COLO668 (cell line): ENCODE results near the gene MINPP1.
"Not testable (repeated sequence)": the region's sequence is repeated elsewhere in the genome, so short reads cannot be mapped to it uniquely, and the experiment has no call there.

Experiments
- DNase-seq: peaks from one replicate; lab custom pipeline; 2025; ENCODE audit not compliant: unreplicated experiment; lab: John Stamatoyannopoulos, UW

Gene MINPP1, protein sequence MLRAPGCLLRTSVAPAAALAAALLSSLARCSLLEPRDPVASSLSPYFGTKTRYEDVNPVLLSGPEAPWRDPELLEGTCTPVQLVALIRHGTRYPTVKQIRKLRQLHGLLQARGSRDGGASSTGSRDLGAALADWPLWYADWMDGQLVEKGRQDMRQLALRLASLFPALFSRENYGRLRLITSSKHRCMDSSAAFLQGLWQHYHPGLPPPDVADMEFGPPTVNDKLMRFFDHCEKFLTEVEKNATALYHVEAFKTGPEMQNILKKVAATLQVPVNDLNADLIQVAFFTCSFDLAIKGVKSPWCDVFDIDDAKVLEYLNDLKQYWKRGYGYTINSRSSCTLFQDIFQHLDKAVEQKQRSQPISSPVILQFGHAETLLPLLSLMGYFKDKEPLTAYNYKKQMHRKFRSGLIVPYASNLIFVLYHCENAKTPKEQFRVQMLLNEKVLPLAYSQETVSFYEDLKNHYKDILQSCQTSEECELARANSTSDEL

DNA sequence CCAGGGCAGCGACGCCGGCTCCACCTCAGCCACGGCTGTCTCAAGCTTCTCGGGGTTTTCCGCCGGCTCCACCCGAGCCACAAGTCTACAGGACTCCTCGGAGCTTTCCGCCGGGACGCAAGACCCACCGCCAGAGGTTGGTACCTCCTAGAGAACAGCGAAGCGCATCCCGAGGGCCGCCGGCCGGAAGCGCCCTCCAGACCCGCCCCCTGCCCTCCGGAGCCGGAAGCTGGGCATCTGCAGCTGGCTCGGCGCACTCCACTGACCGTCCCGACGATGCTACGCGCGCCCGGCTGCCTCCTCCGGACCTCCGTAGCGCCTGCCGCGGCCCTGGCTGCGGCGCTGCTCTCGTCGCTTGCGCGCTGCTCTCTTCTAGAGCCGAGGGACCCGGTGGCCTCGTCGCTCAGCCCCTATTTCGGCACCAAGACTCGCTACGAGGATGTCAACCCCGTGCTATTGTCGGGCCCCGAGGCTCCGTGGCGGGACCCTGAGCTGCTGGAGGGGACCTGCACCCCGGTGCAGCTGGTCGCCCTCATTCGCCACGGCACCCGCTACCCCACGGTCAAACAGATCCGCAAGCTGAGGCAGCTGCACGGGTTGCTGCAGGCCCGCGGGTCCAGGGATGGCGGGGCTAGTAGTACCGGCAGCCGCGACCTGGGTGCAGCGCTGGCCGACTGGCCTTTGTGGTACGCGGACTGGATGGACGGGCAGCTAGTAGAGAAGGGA, at the start of gene MINPP1:
Gene MINPP1, plus strand, starts transcription at position 254 of the 726 bp plus-strand sequence. Its CDS starts 23 bp downstream, at position 277.
- peak; percentile 84 for DNase-seq

DNA sequence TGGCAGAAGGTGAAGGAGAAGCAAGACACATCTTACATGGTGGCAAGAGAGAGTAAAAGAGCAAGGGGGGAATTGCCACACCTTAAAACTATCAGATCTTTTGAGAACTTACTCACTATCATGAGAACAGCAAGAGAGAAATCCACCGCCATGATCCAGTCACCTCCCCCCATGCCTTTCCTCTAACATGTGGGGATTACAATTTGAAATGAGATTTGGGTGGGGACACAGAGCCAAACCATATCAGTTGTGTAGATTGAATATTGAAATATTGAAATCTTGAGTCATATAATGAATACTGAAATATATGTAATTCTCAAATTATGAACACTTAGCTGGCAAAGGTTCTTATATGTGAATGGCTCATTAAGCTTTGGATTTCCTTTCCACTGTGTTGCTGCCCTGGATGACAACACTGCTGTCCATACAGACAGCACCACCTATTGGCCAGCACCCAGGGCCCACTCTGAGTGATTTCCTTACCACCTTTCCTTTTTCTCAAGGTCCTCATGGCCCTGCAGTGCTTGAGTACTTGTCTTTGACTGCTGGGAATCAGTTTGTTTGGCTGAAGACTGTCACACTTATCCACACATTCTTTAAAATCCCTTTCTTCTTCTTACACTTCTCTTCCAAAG, 48.0 kb upstream of the MINPP1 start:
- DNase-seq = not testable (repeated sequence)

DNA sequence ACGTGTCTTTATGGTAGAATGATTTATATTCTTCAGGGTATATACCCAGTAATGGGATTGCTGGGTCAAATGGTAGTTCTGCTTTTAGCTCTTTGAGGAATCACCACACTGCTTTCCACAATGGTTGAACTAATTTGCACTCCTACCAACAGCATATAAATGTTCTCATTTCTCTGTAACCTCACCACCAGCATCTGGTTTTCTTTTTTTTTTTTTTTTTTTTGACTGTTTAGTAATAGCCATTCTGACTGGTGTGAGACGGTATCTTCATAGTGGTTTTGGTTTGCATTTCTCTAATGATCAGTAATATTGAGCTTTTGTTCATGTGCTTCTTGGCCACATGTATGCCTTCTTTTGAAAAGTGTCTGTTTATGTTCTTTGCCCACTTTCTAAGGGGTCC, 42.9 kb upstream of the MINPP1 start:
- not testable (repeated sequence) for DNase-seq

DNA sequence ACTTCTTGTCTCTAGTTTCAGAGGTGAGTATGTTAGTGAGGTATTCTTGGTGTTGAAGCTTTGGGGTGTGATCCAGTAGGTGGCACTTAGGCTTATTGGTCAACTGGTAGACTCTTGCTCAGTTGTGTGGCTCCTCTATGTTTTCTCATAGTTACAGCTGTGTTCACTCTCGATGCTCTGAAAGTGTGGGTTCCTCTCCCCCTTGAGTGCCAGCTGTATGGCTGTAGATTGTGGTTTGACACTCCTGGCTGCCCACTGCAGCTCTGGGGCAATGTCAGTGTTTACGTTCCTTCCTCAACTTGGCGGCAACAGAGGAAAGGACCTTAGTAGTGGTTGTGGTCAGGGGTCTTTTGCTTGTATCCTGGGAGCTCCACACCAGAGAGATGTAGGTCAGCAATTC, 37.8 kb upstream of the MINPP1 start:
- not testable (repeated sequence) for DNase-seq

DNA sequence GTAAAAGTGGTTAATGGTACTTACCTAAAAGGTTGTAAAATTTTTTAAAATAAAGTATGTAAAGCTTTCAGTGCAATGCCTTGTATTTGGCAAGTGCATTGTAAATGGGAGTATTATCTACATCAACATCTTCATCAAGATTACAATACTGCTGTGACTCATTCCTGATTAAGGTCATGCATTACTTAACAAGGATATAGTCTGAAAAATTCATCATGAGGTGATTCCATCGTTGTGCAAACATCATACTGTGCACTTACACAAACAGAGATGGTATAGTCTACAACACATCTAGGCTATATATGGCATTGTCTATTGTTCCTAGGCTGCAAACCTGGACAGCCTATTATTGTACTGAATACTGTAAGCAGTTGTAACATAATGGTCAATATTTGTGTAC, 16.0 kb upstream of the MINPP1 start:
- DNase-seq = not testable (repeated sequence)

DNA sequence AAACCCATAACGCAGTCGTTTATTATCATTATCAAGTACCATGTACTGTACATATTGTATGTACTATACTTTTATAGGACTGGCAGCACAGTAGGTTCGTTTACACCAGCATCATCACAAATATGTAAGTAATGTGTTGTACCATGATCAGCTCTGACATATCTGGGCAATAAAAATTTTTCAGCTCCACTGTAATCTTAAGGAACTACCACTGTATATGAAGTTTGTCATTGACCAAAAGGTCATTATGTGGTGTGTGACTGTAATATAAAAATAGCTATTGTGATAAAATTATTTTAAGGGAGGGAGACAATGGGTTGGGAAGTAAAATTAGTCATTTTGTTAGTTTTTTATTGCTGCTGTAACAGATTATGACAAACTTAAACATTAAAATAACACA, 14.4 kb upstream of the MINPP1 start:
- not testable (repeated sequence) for DNase-seq

DNA sequence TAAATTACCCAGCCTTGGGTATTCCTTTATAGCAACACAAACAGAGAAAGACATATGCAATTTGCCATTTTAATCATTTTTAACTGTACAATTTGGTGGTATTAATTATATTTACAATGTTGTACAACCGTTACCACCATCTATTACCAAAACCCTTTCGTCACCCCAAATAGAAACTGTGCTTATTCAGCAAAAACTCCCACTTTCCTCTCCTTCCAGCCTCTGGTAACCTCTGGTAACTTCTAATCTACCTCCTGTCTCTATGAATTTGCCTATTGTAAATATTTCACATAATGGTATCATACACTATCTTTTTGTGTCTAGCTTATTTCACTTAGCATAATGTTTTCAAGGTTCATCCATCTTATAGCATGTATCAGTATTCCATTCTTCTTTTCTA, 12.2 kb upstream of the MINPP1 start:
- not testable (repeated sequence) for DNase-seq

DNA sequence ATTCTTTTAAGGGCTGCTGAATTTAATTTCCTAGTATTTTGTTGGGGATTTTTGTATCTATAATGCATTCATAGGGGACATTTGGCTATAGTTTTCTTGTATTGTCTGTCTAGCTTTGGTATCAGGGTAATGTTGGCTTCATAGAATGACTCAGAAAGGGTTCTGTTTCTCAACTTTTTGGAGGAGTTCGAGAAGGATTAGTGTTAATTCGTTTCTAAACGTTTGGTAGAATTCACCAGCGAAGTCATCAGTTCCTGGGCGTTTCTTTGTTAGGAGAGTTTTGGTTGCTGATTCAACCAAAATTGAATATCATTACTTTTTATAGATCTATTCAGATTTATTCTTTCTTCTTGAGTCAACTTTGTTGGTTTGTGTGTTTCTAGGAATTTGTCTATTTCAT, 9.2 kb upstream of the MINPP1 start:
- not testable (repeated sequence) for DNase-seq

DNA sequence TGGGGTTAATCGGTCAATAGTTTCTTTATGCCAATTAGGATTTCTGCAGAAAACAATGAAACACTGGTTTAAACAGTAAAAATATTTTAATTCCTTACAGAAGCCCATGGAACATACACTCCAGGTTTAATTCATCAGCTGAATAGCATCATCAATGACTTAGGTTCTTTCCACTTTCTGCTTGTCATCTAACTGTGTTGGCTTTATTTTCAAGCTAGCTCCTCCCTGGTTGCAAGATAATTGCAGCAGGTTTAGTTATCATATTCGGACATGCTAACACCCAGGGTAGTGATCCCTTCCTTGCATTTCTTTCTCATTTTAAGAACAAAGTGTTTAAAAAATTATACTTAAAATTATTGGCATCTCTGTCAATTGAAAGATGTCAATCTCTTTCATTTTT, 7.3 kb upstream of the MINPP1 start:
- DNase-seq = not testable (repeated sequence)

DNA sequence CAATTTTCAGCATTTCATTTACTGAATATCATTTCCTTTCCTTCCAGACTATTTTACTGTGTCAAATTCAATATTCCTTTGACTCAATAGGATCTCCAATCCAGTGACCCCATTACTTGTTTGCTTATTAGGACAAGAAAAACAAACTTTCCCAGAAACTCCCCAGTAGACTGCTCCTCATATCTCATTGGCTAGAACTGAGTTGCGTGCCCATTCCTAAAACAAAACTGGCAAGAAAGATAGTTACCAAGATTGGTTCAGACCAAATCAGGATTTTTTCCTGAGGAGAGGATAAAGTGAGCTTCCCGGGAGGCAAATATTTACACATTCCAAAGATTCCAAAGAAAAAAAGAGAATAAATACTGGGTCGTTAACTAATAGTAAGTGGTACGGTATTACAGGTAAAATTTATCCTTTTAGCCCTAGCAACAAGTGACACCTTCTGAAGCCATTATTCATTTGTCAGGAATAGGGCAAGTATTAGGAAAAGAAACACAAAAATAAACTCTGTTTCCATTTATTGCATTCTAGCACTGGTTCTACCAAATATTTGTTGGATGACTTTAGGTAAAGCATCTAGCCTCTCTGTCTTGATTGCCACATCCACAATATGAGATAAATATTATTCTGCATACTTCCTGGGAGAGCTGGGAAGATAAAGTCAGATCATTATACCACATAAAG, 6.4 kb upstream of the MINPP1 start:
- DNase-seq = not testable (repeated sequence)

DNA sequence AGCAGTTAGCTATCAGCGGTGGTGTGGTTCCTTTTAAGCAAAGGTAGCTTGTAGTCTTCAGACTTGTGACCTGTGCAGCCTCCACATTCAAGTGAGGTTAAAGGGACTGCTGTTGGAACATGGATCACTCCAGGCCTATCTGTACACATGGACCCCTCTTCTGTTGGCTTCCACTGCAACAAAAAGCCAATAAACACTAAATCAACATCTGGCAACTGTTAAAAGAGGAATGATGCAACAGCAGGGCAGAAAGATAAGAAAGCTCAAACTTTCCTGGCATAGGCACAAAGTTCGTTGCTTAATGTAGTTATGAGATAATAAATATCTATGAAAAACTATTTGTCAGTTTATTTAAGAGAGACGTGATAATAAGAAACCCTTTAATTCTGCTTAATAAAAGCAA, 4.0 kb upstream of the MINPP1 start:
- no peak for DNase-seq

DNA sequence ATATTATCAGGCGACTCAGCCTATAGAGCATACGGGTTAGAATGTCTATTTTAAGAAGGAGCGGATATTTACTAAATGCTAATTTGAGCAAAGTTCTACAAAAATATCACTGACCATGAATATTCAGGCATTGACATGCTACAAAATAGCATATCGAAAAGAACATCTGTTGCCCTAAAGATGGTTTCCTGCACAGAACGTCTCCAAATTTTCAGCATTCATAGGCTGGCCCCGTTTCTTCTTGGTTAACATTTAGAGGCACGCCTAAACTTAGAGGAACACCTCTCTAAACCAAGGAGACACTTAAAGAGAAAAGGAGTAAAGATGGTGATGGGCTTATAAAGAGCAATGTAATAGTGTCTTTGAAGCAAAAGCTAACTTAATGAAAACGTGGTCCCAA, 1.3 kb upstream of the MINPP1 start:
- no peak for DNase-seq

DNA sequence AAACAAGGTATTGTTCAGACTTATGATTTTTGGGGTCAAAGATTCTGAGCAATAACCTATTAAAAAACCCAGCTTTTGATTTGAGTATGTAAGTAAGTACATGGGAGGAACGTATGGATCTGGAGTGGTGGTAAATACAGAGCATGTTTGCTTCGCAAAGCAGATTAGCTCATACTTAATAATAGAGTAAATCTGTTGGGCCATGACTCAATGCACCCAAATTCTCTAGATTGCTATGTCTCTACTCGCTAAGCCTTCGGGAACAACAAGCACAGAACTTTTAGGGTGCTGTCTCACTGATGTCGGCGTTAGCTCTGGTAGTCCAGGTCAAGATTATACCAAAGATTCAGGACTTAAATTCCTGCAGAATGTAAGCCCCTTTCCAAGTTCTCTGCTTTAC, 807 bp upstream of the MINPP1 start:
- DNase-seq = no peak

DNA sequence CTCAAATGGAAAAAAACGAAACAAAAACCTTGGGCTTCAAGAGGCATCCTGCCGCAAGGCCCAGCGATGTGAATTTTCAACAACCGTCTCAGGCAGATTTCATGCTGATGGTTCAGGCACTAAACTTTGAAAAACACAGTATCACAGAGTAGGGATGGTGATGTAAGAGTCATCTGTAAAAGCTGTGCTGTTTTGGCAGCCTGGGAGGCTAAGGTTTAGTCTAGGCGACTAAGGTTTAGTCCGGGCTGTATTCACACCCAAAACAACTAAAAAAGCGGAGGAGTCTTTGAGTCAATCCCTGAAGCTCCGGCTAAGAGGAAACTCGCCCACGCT, 420 bp upstream of the MINPP1 start:
- DNase-seq = no peak

DNA sequence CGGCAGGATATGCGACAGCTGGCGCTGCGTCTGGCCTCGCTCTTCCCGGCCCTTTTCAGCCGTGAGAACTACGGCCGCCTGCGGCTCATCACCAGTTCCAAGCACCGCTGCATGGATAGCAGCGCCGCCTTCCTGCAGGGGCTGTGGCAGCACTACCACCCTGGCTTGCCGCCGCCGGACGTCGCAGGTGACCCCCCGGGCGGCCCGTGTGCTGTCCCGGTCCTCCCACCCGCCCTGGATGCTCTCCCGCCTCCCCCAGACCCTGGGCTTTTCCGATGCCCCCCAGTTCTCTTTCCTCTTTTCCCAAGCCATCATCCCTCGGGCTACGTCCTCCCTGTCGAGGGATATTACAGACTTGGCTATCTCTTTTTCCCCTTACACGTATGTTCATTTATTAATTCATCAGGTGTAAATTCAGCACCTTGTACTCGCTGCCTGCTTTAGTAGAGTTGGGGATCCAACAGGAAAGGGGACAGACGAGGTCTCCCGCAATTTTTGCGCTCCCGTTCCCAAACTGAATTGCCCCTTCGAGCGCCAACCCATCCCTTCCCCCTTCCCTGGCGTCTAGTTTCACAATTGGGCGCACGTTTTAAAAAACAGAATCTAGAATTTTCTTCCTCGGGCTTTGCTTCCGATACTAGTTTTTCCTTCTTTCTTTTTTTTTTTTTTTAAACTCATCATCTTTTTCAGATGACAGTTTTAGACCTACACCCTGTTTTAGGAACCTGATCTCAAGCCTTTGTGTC, 846 bp downstream of the MINPP1 start:
- DNase-seq = peak; percentile 77

DNA sequence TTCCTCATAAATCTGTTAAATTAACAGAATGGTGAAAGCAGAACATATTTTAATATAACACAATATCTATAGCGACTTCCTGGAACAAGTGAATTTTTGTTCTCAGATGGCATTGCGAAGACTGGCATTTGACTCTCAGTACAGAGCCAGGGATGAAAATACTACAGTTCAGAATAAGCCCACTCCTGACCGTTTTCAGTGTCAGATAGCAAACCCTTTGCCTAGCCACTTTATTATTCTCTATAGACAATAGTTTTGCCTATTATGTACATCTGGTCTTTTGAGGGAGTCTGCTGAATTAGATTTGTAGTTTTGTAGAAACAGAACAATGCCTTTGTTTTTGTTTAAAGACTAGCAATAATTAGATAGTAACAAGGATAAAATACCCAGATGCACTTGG, 2.3 kb downstream of the MINPP1 start:
- no peak for DNase-seq

DNA sequence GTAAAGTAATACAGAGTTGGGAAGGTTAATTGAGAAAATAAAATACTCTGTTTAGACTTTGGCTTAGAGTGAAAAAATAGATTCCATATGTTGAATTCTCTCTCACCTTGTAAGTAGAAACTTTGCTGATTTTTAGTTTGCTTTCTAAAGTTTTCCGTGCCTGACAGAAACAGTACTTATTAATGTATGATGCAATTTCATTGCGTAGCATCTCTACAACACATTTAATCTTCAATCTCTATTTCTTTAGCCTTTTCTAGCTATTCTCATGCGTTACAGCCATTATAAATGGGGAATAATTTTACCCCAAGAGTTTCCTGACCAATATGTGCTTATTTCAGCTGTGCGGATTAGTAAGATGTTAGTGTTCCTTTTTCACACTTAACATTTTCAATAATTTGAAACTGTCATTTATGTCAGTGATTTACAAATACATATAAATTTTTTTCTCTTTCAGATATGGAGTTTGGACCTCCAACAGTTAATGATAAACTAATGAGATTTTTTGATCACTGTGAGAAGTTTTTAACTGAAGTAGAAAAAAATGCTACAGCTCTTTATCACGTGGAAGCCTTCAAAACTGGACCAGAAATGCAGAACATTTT, 3.3 kb downstream of the MINPP1 start:
- no peak for DNase-seq

DNA sequence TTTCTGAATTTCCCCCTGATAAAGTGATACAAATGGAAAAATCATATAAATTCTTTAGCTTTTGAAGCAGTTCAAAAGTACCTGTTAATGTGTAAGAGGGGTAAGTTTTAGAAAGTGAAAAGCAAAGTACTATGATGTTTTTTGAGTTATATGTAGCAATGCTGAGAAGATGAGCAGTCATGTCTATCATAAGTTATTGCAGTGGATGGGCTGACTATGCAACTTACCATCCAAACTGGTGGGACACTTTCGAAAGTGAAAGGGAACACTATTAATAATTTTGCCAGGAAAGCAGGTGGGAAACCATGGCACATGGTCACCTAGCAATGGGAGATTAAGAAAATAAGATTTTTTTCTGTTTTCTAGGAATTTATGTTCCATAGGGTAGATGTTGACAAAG, 4.1 kb downstream of the MINPP1 start:
- no peak for DNase-seq

DNA sequence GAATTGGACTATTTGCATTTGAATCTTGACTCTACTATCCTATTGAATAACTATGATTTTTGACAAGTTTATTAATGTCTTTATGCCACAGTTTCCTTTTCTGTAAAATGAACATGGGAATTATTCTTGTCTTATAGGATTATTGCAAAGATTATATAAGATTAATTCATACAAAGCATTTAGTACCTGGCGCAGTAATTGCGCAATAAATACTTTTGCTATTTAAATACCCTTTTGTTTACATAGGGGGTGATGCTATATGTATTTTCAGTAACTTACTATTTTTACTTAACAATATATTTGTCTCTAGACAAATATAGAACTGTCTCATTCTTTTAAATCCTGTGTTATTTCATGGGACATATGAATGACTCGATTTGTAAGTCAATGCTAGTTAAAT, 5.3 kb downstream of the MINPP1 start:
- DNase-seq = no peak

DNA sequence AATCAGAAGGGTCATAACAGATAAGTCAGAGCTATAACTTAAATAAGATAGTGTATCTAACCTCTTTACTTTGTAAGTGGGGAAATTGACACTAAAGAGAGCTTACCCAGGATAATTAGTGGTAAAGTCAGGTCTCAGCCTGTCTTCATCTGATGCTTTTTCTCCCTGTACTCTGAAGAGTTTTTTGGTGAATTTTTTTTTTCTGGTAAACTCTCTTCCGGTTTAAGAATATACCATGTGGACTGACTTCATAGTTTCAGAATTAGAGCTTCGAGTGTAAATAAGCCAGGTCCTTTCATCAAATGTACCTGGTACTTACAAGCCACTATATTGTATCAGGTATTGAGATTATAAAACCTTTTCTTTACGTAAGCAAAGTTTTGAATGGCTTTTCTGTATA, 6.8 kb downstream of the MINPP1 start:
- DNase-seq = no peak
